ENCODE data around the gene LEFTY1.
A peak's percentile ranks its signal among the peaks of the same experiment; 100 is the strongest.

The LEFTY1 gene

GRCh38 chr1:225868631-225869330 lies 20.2 kb downstream of the LEFTY1 start:
- DNase-seq = no peak

- no peak for DNase-seq
Measured at GRCh38 chr1:225866981-225867380, 22.0 kb downstream of the LEFTY1 start.

- DNase-seq = no peak
Measured at GRCh38 chr1:225866061-225866837, 22.7 kb downstream of the LEFTY1 start.

GRCh38 chr1:225865514-225865913 lies 23.4 kb downstream of the LEFTY1 start:
- no peak for DNase-seq

GRCh38 chr1:225863167-225863566 lies 25.8 kb downstream of the LEFTY1 start:
- DNase-seq = no peak

GRCh38 chr1:225862581-225862950 lies 26.4 kb downstream of the LEFTY1 start:
- no peak for DNase-seq

GRCh38 chr1:225861834-225862580 lies 26.9 kb downstream of the LEFTY1 start:
- DNase-seq = no peak

GRCh38 chr1:225860876-225861441 lies 28.0 kb downstream of the LEFTY1 start:
- no peak for DNase-seq

- no peak for DNase-seq
Measured at GRCh38 chr1:225860107-225860506, 28.8 kb downstream of the LEFTY1 start.

GRCh38 chr1:225859151-225859550 lies 29.8 kb downstream of the LEFTY1 start:
- DNase-seq = no peak

- DNase-seq = no peak
Measured at GRCh38 chr1:225857256-225857655, 31.7 kb downstream of the LEFTY1 start.

GRCh38 chr1:225855503-225856300 lies 33.2 kb downstream of the LEFTY1 start:
- DNase-seq = no peak

GRCh38 chr1:225853441-225853840 lies 35.5 kb downstream of the LEFTY1 start:
- no peak for DNase-seq

- DNase-seq = no peak
Measured at GRCh38 chr1:225852413-225853124, 36.4 kb downstream of the LEFTY1 start.

- no peak for DNase-seq
Measured at GRCh38 chr1:225851805-225852204, 37.1 kb downstream of the LEFTY1 start.

GRCh38 chr1:225850370-225850769 lies 38.6 kb downstream of the LEFTY1 start:
- DNase-seq = no peak

- no peak for DNase-seq
Measured at GRCh38 chr1:225849925-225850324, 39.0 kb downstream of the LEFTY1 start.

- no peak for DNase-seq
Measured at GRCh38 chr1:225848030-225848955, 40.7 kb downstream of the LEFTY1 start.

- DNase-seq = peak; percentile 81
Measured at GRCh38 chr1:225847610-225848009, 41.3 kb downstream of the LEFTY1 start.
